Activated B cell treated with CpG ODN at 0.5 μM for 24 hours (primary cell): ENCODE measurements around the gene PRPS1. TPM values are rescaled to one million over a fixed set of nuclear protein-coding genes. Genes with fewer than 3 reads are reported as not detected.

Experiments
- ATAC-seq: fragments of 200-7000 bp; cut with Tn5 transposase; one replicate; pipeline ENCODE4 v1.10.0; 2021; ENCODE audit warnings: low read depth, mild to moderate bottlenecking, moderate library complexity
- CTCF ChIA-PET: fragments of 350-600 bp; sonication (Branson Sonifier 250); formaldehyde crosslinking; loops from one replicate; lab custom pipeline; 2021; ENCODE audit warnings: antibody characterized with exemption; lab: Charles Lee
- POLR2A ChIA-PET: fragments of 350-600 bp; sonication (Branson Sonifier 250); formaldehyde crosslinking; loops from one replicate; lab custom pipeline; 2021; ENCODE audit warnings: antibody characterized with exemption; lab: Charles Lee
- DNase-seq: peaks from one replicate; pipeline ENCODE4 v3.0.0; 2022
- H3K27ac Mint-ChIP-seq: one replicate; pipeline ENCODE4 v1.8.0; 2020; ENCODE audit warnings: mixed read lengths
- H3K27me3 Mint-ChIP-seq: one replicate; pipeline ENCODE4 v1.8.0; 2021; ENCODE audit warnings: mixed read lengths
- H3K36me3 Mint-ChIP-seq: one replicate; pipeline ENCODE4 v1.8.0; 2021; ENCODE audit warnings: low read depth, mixed read lengths
- H3K4me1 Mint-ChIP-seq: one replicate; pipeline ENCODE4 v1.8.0; 2021; ENCODE audit warnings: mixed read lengths
- H3K4me3 Mint-ChIP-seq: one replicate; pipeline ENCODE4 v1.8.0; 2020; ENCODE audit warnings: mild to moderate bottlenecking, mixed read lengths
- H3K9me3 Mint-ChIP-seq: one replicate; pipeline ENCODE4 v1.8.0; 2020; ENCODE audit warnings: mixed read lengths
- intact Hi-C: fragments of 100-400 bp; cut with micrococcal nuclease; formaldehyde crosslinking; loops from one replicate; pipeline ENCODE4 v1.15.1; 2024
- total RNA-seq: library from RNA; stranded (reverse); gene quantifications from 2 replicates; pipeline ENCODE4 v1.2.3, GENCODE V29; 2022
- TF ChIP-seq, protein P1 (sequence below): fragments of 200-600 bp; IDR thresholded peaks from one replicate; pipeline ENCODE4 v1.8.0; 2022; ENCODE audit warnings: antibody characterized with exemption, mild to moderate bottlenecking

PRPS1 gene
- total RNA-seq, 1 donor from 2014 or later: 49.7 TPM

DNA sequence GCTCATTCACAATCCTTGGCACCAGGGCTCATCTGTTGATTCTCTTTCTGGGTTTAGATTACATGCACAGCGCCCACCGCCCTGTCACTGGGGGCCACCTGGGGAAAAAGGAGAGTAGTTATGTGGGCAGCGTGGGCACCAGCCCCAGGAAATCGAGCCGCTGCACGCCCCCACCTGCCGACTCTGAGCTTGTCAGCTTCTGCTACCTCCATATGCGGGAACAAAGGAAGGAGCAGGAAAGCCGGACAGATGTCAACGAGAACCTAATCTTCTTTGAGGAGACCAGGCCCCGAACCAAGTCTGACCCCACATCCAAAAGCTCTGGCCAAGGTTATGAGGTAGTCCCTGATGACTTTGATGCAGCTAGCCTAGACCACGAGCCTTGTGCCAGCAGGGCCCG is 31.0 kb upstream of the PRPS1 start:
- ATAC-seq (no peak), DNase-seq (no peak)
- no peaks in the 10 kb centered on the region for H3K9me3 Mint-ChIP-seq
- TF ChIP-seq, protein P1, sequence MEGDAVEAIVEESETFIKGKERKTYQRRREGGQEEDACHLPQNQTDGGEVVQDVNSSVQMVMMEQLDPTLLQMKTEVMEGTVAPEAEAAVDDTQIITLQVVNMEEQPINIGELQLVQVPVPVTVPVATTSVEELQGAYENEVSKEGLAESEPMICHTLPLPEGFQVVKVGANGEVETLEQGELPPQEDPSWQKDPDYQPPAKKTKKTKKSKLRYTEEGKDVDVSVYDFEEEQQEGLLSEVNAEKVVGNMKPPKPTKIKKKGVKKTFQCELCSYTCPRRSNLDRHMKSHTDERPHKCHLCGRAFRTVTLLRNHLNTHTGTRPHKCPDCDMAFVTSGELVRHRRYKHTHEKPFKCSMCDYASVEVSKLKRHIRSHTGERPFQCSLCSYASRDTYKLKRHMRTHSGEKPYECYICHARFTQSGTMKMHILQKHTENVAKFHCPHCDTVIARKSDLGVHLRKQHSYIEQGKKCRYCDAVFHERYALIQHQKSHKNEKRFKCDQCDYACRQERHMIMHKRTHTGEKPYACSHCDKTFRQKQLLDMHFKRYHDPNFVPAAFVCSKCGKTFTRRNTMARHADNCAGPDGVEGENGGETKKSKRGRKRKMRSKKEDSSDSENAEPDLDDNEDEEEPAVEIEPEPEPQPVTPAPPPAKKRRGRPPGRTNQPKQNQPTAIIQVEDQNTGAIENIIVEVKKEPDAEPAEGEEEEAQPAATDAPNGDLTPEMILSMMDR: no peak
- ChIA-PET POLR2A (no interaction called here), CTCF (no interaction called here)
- H3K27me3 Mint-ChIP-seq: no peaks in the 10 kb centered on the region
- no peaks in the 10 kb centered on the region for H3K4me1 Mint-ChIP-seq
- intact Hi-C loops: no loop called here
- no peak overlapping the region for H3K4me3 Mint-ChIP-seq
- H3K27ac Mint-ChIP-seq: no peak overlapping the region
- no peaks in the 10 kb centered on the region for H3K36me3 Mint-ChIP-seq

DNA sequence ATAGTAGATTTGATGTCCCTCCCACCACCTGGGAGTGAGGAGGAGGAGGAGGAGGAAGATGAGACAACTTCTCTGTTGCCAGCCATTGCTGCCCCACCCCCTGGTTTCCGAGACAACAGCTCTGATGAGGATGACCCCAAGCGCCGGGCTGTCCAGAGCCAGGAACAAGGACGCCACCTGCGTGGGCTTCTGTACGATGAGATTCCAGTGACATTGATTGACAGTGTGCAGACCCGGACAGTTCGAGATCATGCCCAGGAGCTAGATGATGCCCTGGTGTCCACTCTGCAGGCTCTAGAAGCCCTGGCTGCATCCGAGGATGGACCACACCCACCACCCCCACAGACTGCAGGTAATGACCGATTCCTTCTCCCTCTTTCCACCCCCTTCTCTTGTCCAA is 30.5 kb upstream of the PRPS1 start:
- intact Hi-C loops: no loop called here
- TF ChIP-seq, protein P1: no peak
- H3K4me1 Mint-ChIP-seq: no peaks in the 10 kb centered on the region
- no peak for ATAC-seq
- no peak for DNase-seq
- no peaks in the 10 kb centered on the region for H3K36me3 Mint-ChIP-seq
- no peak overlapping the region for H3K4me3 Mint-ChIP-seq
- ChIA-PET CTCF (no interaction called here), POLR2A (no interaction called here)
- no peaks in the 10 kb centered on the region for H3K9me3 Mint-ChIP-seq
- H3K27ac Mint-ChIP-seq: no peak overlapping the region
- no peaks in the 10 kb centered on the region for H3K27me3 Mint-ChIP-seq

DNA sequence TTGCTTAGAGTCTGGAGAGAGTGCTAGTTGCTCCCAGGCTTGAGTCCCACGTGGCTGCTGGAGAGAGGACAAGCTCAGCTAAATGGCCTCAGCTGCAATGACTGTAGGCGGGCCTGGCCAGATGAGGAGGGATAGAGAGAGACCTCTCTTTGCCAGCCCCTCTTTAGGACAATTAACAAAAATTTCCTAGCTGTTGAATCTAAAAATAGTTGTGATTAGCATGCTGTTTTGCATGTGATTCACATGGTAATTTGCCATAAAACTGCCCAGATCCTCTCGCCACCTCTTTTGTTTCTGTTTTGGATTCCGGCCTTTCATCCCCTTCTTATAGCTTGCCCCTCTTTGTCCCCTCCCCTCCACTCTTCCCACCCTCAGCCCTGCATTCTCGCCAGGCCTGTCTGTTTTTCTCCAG is 28.9 kb upstream of the PRPS1 start:
- CTCF ChIA-PET: no interaction called here
- H3K36me3 Mint-ChIP-seq: no peaks in the 10 kb centered on the region

GRCh38 chrX:107600366-107600765 is 27.9 kb upstream of the PRPS1 start:
- H3K27ac Mint-ChIP-seq: no peak overlapping the region
- TF ChIP-seq, protein P1: no peak
- no peaks in the 10 kb centered on the region for H3K36me3 Mint-ChIP-seq
- no peaks in the 10 kb centered on the region for H3K4me1 Mint-ChIP-seq
- DNase-seq: no peak
- intact Hi-C loops: no loop called here
- H3K4me3 Mint-ChIP-seq: no peak overlapping the region
- ChIA-PET CTCF (no interaction called here), POLR2A (no interaction called here)
- ATAC-seq: no peak
- H3K27me3 Mint-ChIP-seq: no peaks in the 10 kb centered on the region
- H3K9me3 Mint-ChIP-seq: no peaks in the 10 kb centered on the region

More for the DNA sequence above, 28.9 kb upstream of the PRPS1 start:
- no peak overlapping the region for H3K4me3 Mint-ChIP-seq
- H3K27ac Mint-ChIP-seq: no peak overlapping the region
- POLR2A ChIA-PET: no interaction called here
- no peaks in the 10 kb centered on the region for H3K27me3 Mint-ChIP-seq
- DNase-seq: no peak
- TF ChIP-seq, protein P1: no peak
- no peaks in the 10 kb centered on the region for H3K4me1 Mint-ChIP-seq
- ATAC-seq: no peak
- intact Hi-C loops: no loop called here
- H3K9me3 Mint-ChIP-seq: no peaks in the 10 kb centered on the region

DNA sequence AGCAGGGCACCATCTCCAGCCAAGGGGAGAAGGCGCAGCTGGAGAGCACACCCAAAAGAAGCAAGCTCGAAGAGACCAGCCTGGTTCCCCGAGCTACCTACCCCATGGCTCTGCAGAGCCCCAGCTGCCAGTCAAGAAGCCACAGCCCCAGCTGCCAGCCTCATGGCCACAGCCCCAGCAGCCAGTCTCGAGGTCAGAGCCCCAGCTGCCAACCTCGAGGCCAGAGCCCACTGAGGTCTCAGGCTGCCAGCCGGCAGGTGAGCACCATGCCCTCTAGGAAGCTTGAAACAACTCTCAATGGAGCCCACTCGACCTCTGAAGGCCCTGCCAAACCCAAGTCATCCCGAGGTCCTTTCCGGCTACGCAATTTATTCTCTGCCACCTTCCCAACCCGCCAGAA is 27.0 kb upstream of the PRPS1 start:
- Mint-ChIP-seq H3K9me3 (no peaks in the 10 kb centered on the region), H3K4me3 (no peak overlapping the region), H3K36me3 (no peaks in the 10 kb centered on the region), H3K27me3 (no peaks in the 10 kb centered on the region), H3K27ac (no peak overlapping the region), H3K4me1 (no peaks in the 10 kb centered on the region)
- TF ChIP-seq, protein P1: no peak
- intact Hi-C loops: no loop called here
- ATAC-seq: no peak
- no peak for DNase-seq
- ChIA-PET CTCF (no interaction called here), POLR2A (no interaction called here)
